GM10266 (cell line): Measurements from ENCODE around the gene FAM9A.

ENCODE experiments used
- DNase-seq: peaks from one replicate; pipeline ENCODE4 v3.0.0; 2012; ENCODE audit errors: extremely low spot score
- TF ChIP-seq, protein P1 (sequence below): IDR thresholded peaks from 2 replicates; pipeline ENCODE4 v1.5.1; 2012; ENCODE audit warnings: mild to moderate bottlenecking, low read depth; ENCODE audit not compliant: control insufficient read depth, insufficient read depth; ENCODE audit errors: missing control alignments

The FAM9A gene

GRCh38 chrX:8823698-8824097, 22.5 kb upstream of the FAM9A start:
- TF ChIP-seq, protein P1, sequence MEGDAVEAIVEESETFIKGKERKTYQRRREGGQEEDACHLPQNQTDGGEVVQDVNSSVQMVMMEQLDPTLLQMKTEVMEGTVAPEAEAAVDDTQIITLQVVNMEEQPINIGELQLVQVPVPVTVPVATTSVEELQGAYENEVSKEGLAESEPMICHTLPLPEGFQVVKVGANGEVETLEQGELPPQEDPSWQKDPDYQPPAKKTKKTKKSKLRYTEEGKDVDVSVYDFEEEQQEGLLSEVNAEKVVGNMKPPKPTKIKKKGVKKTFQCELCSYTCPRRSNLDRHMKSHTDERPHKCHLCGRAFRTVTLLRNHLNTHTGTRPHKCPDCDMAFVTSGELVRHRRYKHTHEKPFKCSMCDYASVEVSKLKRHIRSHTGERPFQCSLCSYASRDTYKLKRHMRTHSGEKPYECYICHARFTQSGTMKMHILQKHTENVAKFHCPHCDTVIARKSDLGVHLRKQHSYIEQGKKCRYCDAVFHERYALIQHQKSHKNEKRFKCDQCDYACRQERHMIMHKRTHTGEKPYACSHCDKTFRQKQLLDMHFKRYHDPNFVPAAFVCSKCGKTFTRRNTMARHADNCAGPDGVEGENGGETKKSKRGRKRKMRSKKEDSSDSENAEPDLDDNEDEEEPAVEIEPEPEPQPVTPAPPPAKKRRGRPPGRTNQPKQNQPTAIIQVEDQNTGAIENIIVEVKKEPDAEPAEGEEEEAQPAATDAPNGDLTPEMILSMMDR: no peak
- DNase-seq: no peak

- TF ChIP-seq, protein P1: no peak
- DNase-seq: no peak
Observed at GRCh38 chrX:8822002-8822401, 20.8 kb upstream of the FAM9A start.

GRCh38 chrX:8820910-8821527, 19.8 kb upstream of the FAM9A start:
- TF ChIP-seq, protein P1: no peak
- no peak for DNase-seq

DNA sequence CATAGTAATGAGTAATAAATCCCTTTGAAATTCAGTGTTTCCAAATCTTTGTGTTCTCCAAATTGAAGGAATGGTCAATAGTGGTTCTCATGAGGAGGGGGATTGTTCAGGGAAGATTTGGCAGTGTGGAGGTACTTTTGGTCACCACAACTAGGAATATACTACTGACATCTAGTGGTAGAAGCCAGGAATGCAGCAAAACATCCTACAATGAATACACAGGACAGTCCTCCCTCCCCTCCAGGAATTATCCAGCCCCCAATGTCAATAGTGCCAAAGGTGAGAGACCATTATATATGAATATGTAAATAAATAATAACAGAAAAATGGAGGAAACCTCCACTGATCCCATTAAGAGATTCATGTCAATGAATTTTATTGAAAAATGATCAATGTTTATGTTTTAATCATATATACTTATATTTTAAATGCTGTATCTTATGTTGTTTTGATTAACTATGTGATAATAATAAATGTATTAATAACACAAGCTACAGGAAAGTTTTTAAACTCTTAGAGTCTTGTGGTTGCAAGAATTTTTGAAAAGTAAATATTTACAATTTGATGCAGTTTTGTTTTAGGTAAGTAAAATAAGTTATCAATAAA, 14.4 kb upstream of the FAM9A start:
- DNase-seq: peak; percentile 8
- TF ChIP-seq, protein P1: peak; percentile 57

- TF ChIP-seq, protein P1: no peak
Observed at GRCh38 chrX:8813036-8813435, 11.9 kb upstream of the FAM9A start.

DNA sequence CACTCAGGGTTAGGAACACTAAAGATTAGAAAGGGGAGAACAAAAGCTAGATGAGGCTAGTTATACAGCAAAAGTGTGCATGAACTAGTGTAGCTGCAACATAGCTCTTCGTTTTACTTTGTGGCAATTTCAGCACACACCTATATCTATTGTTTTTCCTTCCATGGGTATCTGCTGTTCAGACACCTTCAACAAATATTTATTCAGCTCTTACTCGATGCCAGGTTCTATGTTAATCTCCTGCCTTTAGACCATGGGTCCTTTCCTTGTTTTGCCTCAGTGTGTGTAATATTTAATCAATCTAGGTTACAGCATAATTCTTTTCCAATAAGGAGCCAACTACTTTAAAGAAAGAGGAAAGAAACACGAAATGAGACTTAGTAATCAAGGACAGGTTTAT, 10.4 kb upstream of the FAM9A start:
- TF ChIP-seq, protein P1: no peak

More at GRCh38 chrX:8813036-8813435, 11.9 kb upstream of the FAM9A start:
- DNase-seq: no peak

DNA sequence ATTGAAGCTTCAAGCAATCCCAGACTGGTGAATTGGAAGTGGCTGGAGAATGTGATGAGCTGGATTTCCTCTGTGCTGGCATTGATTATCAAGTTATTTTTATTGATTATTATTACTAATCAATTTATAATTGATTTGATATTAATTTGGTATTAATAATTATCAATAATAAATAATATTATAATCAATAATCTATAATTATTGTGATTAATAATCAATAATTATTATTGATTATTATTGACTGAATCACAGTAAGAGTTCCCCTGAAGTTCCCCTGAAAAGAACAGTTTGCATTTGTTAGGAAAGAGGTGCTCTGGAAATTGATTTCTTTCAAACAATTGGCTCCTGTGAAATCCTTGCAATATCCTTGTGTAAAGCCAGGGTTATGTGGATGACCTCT, 7.5 kb upstream of the FAM9A start:
- no peak for DNase-seq
- TF ChIP-seq, protein P1: no peak

More for the DNA sequence above, 10.4 kb upstream of the FAM9A start:
- DNase-seq: no peak
